ENCODE data around the gene NEURL4.

DNA sequence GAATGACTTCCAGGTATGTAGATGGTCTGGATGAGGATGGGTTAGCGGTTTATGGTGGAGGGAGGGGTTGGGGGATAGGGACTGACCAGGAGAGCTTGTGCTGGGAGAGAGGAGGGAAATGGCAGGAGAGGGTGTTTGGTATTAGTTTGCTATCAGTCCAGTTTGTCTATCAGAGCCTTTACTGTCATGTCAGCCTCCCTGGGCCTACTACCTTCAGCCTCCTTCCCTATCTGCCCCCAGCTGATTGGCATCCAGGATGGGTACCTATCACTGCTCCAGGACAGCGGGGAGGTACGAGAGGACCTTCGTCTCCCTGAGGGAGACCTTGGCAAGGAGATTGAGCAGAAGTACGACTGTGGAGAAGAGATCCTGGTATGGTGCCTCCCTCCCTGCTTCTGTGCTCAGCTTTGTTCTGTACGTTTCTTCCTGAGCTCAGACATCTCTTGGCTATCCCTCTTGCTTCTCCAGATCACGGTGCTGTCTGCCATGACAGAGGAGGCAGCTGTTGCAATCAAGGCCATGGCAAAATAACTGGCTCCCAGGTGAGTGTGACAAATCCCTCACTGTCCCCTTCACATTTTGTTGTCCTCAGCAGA lies 17.9 kb downstream of the NEURL4 start:
- TF ChIP-seq, protein P1, sequence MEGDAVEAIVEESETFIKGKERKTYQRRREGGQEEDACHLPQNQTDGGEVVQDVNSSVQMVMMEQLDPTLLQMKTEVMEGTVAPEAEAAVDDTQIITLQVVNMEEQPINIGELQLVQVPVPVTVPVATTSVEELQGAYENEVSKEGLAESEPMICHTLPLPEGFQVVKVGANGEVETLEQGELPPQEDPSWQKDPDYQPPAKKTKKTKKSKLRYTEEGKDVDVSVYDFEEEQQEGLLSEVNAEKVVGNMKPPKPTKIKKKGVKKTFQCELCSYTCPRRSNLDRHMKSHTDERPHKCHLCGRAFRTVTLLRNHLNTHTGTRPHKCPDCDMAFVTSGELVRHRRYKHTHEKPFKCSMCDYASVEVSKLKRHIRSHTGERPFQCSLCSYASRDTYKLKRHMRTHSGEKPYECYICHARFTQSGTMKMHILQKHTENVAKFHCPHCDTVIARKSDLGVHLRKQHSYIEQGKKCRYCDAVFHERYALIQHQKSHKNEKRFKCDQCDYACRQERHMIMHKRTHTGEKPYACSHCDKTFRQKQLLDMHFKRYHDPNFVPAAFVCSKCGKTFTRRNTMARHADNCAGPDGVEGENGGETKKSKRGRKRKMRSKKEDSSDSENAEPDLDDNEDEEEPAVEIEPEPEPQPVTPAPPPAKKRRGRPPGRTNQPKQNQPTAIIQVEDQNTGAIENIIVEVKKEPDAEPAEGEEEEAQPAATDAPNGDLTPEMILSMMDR (IDR thresholded peaks at IDR 0.05) = no peak
- no peak for TF ChIP-seq POLR2A (IDR thresholded peaks at IDR 0.05)
